PC-9 (cell line): Measurements from ENCODE around the gene CD2.

Source experiments
- CTCF ChIP-seq: fragments of 200-600 bp; sonication (generic); conservative IDR thresholded peaks from 2 replicates; pipeline ENCODE4 v1.6.1; 2017; ENCODE audit warnings: mixed run types, antibody characterized with exemption, mild to moderate bottlenecking, moderate library complexity
- EZH2 ChIP-seq: fragments of 200-600 bp; sonication (generic); IDR thresholded peaks from 2 replicates; pipeline ENCODE4 v1.8.0; 2017; ENCODE audit warnings: antibody characterized with exemption, low read depth

GRCh38 chr1:116765962-116766361, 11.7 kb downstream of the CD2 start:
- TF ChIP-seq CTCF: no peak
- no peak for TF ChIP-seq EZH2
